ENCODE results near the gene PRDM15.
"Not testable (repeated sequence)": the region's sequence is repeated elsewhere in the genome, so short reads cannot be mapped to it uniquely, and the experiment has no call there.

The PRDM15 gene

DNA sequence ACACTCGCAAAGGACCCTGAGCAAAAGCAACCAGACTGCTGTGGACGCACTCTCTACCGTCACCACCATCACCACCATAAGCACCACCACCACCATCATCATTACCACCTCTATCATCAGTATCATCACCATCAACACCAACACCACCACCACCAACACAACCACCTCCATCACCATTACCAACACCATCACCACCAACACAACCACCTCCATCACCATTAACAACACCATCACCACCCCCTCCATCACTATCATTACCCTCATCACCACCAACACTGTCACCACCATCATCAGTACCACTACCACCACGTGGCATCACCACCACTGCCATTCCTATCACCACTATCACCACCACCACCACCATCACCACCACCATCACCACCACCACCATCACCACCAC lies 73.5 kb downstream of the PRDM15 start:
- DNase-seq (ENCODE audit: low spot score) = no peak

DNA sequence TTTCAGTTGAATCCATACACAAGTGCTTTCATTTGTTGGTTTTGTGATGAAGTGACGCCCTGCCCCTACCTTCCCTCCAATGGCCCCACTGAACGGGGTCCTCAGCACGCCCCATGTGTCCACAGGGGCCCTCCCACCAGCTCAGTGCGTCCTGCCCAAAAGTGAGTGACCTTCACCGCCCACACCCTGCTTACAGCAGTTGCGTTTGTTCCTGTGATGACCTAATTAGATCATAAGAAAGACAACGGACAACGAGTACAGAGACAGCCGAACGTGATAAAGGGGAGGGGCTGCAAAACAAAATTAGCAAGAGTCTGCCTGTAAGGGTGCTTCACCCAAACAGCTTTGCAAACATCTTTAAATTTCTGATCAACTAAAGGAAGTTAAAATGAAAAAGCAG lies 74.1 kb downstream of the PRDM15 start:
- no peak for DNase-seq (ENCODE audit: low spot score)

DNA sequence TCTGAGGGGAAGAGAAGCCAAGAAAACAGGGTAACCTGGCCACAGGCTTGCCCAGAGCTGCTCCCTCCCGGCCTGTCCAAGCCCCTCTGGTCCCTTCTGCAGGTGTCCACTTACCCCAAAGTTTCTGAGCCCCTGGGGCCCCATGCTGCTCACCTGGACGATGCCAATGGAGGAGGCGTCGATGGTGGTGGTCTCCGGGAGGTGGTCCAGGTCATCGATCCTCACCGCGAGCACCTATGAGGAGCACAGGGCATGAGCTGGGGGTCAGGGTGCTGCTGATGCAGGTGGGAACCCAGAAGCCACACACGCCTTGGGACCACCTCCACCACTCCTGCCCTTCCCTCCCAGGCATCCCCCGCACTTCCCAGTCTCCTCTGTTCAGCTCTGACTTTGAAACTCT lies 74.8 kb downstream of the PRDM15 start:
- DNase-seq (ENCODE audit: low spot score) = no peak

DNA sequence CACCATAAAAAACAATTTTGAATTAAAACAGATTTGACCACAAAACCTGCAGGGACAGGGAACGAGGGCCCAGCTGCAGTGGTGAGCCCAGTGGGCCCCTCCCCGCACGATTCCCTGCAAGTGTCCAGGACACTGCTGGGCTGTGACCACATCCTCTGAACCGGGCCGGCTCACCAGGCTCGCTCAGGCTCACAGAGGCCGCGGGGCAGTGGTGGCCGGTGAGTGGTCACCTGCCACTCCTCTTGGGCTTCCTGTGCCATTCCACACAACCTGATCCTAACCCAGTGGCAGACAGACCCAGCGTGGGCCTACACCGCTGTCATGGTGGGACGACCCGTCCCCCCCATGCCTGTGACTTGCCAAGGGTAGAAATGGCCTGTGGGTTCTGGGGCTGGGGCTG lies 75.8 kb downstream of the PRDM15 start:
- DNase-seq (ENCODE audit: low spot score) = no peak

DNA sequence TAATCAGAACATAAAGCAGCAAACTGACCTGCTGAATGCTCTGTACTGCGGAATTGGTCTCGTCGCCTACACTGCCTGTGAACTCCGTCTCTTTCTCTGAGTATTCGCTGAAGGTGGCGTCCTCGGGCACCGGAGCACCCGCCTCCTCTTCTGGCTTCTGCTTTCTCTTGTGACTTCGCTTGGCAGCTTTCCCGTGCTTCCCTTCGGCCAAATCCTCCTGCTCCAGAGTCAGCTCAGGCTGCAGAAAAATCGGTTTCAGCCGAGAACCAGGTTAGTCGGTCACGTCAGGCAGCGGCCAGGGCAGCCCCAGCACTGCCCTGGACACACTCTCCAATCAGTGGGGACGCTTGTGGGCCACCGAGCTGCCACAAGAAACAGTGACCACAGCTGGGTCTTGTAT lies 76.5 kb downstream of the PRDM15 start:
- DNase-seq (ENCODE audit: low spot score) = no peak

DNA sequence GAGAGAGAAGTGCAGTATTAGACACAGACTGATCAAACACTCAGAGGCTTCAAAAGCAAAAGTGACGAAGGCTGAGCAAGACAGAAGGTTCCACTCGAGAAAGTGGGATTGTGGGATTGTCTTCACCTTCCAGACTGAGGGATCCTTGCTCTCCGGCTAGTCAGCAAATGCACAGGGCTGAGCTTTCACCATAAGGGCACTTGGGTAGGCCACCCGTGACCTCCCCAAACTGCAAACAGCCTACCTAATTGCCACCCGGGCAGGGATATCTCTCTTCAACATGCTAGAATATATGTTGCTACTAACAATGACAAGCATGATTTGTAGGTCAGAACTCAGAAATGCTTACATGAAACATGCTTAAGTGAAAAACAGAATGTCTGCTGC lies 77.0 kb downstream of the PRDM15 start:
- no peak for DNase-seq (ENCODE audit: low spot score)

DNA sequence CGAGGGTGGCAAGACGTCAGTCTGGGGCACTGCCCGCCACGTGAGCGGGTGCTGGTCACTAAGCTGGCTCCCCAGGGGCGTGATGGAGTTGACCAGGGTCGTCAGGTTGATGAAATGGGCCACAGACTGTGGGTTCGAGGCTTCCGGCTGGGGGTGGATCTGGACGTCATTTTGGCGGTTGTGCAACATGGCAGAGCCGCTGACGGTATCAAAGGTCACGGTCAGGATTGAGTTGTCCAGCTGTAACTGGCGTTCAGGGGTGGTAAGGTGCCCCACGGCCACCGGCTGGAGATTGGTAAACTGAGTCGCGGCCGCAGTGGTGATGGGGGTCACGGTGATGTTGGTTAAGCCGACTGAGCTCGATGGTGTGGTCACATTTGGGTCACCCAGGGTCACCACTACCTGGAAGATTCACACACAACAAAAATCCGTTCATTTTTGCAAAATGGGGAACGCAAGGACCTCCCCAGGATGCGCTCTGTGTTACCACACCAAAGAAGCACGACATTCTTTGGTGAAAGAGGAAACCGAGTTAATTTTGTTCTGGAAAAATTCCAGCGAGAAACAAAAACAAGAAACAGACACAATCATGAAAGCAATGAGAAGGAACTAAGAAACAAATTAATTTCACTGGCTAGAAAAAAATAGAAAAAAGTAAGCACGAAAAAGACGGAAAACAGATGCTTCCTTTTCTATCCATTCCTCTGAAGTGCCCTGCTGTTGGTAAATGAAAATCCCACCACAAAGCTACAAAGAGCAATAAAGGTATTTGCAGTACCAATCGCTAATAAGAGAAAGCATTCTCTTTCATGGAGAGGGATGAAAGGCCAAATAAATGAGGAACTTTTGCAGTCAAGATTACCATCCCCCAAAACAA lies 77.6 kb downstream of the PRDM15 start:
- no peak for DNase-seq (ENCODE audit: low spot score)

DNA sequence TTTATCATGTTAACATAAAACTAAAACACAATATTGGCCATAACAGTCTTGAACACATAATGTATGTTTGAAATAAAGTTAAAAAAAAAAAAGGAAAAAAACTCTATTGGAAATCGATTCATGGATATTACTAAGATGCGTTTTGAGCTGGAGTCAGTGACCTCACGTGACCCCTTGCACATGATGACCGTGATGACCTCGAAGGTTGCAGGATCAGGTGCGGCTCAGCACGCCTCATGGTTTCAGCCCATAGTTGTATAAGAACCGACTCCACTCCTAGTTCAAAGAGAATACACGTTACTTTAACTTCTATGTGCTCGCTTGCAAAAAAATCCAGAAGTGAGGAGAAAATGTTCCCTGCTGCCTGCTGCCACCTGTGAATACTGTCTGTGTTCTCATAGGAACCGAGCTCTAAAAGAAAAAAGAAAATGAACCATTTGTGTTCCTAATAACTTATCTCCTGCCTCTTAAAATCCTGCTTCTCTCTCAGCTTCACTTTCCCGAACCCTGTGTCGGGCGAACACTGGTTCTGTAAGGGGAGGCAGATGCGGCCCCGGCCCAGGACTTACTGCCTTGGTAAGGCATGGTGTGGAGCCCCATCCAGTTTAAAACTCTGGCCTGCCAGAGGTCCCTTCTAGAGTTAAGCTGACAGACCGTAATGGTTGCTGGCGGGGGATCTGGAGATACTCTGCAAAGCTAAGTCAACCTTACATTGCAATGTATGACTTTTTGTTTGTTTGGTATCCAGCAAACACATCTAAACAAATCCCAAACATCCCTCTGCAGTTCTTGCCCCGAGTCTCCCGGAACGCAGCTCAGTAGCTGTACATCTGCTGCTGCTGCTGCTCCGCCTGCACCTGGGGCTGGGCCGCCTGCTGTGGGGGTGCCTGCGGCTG lies 78.5 kb downstream of the PRDM15 start:
- DNase-seq (ENCODE audit: low spot score) = no peak

DNA sequence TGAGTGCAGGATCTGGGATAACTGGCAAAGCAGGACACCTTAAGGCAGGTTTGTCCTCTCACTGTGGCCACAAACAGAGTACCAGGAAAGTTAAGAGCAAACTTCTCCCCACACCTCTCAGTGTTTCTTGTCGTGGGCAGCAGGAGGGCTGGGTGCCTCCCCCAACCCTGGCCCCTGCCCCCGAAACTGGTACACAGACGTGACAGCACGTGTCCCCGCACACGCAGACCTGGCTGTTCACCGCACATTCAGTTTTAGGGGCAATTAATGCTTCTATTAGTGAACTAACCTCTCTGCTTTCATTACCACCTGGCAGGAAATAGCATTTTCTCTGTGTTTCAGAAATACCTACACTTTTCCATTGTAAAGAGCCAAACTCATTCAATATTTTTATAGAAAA lies 79.4 kb downstream of the PRDM15 start:
- DNase-seq (ENCODE audit: low spot score) = no peak

DNA sequence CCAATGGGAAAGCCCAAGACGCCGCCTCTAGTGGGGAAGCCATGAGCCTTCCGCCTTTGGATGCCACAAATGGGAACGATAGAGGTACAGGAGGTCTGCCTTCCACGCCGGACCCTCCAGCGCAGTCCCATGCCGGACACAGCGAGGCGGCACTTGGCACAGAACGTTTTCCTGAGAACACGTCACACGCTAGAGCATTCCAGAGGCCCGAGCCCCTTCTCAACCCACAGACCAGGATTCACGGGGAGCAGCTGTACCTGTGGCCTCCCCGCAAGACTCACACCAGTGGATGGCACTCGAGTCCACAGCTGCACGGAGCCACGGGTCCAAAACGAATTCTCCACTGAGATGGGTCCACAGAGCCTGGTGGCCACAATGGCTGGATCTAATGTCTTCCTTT lies 80.8 kb downstream of the PRDM15 start:
- no peak for DNase-seq (ENCODE audit: low spot score)

DNA sequence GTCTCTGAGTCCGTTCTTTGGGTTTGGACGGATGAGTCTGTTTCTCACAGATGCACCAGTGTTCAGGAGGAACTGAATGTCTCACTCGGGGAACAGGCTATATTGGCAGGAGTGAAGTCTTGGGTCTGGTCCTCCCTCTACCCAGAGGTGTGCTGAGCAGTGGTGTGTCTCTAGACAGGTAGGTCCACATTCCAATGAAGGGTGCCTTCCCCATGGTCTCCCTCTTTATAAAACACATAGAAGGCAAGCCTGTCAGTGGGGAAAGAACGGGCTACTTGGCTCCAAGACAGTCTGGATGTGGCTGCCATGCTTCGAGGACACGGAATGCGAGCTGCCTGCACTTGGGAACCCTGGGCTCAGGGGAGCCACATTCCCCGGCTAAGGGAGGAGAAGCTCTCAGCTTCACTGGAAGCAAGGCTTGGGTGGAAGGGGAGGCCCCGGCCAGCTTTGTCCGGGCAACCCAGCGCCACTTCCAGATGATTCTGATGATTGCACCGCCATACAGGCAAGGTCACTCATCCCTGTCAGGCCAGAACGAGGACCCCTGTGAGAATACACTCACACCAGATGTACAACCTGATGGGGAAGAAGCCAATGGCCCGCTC lies 82.6 kb downstream of the PRDM15 start:
- DNase-seq (ENCODE audit: low spot score) = no peak

DNA sequence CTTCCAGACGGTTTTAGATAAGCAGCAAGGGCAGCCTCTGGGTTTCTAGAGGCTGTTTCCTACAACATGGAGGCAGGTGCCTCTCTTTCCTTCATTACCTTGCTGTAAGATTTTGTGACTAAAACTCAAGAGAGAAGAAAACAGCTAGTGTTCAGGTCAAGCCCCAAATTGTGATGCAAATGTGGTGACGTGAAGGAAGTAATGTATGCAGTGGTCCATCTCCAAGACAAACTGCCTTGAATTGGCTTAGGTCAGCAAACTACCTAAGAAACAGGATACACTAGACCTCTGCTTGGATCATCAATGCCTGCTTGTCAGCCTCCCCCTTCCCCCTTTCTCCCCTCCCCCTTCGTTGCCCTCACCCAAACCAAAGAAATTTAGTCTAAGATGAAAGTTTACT lies 83.4 kb downstream of the PRDM15 start:
- no peak for DNase-seq (ENCODE audit: low spot score)

DNA sequence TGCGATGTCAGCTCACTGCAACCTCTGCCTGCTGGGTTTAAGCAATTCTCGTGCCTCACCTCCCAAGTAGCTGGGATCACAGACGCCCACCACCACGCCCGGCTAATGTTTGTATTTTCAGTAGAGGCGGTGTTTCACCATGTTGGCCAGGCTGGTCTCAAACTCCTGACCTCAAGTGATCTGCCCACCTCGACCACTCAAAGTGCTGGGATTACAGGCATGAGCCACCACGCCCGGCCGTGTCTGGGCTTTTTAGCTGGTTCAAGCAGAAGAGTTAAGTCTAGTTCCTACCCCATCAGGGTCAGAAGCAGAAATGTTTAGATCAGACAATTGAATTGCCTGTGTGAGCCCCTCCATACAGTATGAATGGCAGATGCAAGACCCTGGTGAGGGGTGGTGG lies 84.5 kb downstream of the PRDM15 start:
- no peak for DNase-seq (ENCODE audit: low spot score)

DNA sequence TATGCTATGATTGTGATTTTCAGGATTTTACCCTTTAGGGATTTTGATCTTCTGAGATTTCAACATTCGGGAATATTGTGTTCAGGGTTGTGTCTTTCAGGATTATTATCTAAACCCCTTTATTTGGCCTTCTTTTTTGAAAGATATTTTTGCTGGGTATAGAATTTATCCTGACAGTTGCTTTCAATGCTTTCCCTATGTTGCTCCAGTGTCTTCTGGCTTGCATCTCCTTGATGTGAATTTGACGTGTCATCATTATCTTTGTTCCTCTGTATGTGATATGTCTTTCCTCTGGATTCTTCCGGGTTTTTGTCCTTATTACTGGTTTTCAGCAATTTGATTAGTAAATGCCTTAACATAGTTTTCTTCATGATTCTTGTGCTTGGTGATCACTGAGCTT lies 86.4 kb downstream of the PRDM15 start:
- no peak for DNase-seq (ENCODE audit: low spot score)

DNA sequence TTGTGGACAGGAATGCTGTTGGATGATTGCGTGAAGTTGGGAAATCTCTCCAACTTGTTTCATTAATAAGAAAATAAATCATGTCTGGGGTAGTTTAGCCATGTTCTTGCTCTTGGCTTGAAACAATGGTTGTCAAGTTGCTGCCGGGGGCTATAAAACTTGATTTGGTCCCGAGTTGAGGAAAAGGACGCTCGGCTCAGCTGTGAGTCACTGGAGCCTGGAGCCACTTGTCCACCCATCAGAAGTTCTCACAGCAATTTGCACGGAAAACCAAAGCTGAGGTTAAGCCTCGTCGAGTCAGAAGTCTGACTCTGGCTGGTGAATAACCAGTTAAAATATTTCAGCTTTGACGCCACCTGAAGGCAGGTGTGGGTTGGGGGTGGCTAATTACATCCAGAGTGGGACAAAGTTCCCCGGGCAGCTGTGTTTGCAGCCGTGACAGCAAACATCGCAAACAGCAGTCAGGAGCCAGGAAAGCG lies 92.6 kb downstream of the PRDM15 start:
- no peak for DNase-seq (ENCODE audit: low spot score)

DNA sequence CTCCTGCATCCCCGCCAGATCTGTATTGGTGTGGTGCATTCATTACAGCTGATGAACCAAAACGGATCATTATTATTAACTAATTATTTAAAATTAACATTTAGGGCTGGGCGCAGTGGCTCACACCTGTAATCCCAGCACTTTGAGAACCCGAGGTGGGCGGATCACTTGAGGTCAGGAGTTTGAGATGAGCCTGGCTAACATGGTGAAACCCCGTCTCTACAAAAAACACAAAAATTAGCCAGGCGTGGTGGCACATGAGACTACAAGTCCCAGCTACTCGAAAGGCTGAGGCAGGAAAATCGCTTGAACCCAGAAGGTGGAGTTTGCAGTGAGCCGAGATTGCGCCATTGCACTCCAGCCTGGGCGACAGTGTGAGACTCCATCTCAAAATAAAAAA lies 93.9 kb downstream of the PRDM15 start:
- DNase-seq (ENCODE audit: low spot score) = not testable (repeated sequence)

DNA sequence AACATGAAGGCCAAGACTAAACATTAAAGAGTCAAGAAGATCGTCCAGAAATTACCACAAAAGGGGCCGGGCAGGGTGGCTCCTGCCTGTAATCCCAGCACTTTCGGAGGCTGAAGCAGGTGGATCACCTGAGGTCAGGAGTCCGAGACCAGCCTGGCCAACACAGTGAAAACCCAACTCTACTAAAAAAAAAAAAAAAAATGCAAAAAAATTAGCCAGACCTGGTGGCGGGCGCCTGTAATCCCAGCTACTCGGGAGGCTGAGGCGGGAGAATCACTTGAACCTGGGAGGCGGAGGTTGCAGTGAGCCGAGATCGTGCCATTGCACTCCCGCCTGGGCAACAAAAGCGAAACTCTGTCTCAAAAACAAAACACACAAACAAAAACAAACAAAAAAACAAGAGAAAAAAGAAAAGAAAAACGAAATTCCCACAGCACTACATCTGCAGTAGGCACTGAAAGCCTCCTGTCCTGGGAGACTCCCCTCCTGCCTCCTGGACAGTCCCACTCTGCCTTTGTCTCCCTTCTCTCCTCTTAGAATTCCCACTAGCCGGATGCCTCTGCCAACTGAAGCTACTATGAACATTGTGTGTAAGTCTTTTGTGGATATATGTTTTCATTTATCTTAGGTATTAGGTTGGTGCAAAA lies 94.6 kb downstream of the PRDM15 start:
- no peak for DNase-seq (ENCODE audit: low spot score)

DNA sequence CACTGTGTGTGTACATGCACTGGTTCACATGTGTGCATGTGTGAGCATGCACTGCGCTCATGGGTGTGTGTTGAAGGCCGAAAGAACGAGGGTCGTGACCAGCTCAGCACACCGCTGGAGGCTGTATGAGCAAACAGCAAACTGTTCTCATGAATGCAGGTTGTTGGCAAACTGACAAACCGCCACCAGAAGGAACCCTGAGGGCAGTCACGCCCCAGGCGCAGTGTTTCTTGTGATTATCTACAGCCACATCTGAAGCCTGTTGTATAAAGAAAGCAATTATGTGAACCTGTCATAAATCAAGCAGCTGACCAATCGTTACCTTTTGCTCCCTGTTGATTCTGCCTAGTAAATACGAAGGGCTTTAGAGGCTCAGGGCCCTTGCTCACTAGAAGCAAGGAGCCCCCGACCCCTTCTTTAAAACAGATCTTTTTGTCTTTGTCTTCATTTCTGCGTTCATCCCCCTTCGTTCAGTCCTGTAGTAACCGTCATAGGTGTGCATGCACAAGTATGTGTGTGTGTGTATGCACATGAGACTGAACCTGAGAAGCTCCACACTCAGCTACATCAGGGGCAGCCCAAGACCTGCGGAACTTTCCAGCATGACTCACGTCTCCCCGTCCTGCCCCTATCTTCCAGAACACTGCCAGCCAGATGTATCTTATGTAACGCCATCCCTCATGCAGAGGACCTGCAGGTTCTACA lies 95.5 kb downstream of the PRDM15 start:
- DNase-seq (ENCODE audit: low spot score) = no peak

DNA sequence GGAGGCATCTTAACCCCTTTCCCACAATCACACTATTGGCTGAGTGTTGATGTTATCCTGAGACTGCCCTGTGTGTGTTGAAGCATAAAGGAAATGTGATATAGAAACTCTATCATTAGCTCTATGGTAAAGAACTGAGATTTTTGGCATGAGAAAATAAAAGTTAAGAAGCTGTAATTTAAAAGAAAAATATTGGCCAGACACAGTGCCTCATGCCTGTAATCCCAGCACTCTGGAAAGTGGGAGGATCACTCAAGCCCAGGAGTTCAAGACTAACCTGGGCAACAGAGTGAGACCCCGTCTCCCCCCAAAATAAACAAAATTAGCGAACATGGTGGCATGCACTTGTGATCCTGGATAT lies 98.1 kb downstream of the PRDM15 start:
- DNase-seq (ENCODE audit: low spot score) = no peak

DNA sequence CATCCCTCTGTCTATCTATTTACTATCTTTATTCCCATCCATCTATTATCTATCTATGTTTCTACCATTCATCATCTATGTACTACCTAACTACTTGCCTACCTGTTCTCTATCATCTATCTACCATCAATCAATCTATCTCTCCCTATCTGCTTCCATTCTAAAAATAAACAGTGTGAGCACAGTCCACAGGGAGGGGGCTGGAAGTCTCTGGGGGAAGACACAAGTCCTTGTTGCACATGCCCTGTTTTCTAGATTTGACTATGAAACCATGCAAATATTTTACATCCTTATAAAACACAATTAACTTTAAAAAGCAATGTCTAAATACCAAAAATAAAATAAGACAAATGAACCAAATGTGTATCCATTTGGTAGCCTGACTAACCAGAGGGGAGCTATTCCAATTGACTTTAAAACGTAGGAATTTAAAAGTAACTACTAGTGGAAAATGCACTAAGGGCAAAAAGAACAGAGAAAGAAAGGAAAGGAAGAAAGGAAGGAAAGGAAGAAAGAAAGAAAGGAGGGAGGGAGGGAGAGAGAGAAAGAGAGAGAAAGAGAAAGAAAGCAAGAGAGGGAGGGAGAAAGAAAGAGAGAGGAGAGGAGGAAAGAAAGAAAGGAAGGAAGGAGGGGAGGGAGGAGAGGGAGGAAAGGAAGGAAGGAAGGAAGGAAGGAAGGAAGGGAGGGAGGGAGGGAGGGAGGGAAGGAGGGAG lies 98.7 kb downstream of the PRDM15 start:
- no peak for DNase-seq (ENCODE audit: low spot score)

DNA sequence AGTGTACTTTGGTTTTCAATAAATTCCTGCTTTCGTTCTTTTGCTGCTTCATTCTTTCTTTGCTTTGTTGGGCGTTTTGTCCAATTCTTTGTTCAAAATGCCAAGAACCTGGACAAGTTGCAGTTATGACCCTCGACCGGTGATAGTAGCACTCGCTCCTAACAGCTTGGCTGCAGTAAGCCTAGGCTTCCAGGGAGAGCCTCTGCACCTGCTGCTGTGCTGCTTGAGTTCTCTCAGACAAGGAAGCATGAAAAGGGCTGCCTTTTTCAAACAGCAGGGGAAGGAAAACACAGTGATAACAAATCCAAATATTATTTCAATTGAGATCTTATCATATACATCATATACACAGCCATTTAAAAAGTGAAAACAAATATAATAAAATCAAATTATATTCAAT lies 99.5 kb downstream of the PRDM15 start:
- no peak for DNase-seq (ENCODE audit: low spot score)

All from hematopoietic multipotent progenitor cell treated with erythropoietin and hydrocortisone succinate and interleukin-3 and kit ligand, for 17 days (in vitro differentiated cells).